ENCODE measurements around the gene DBN1.

GRCh38 chr5:177426566-177427210 is 46.7 kb downstream of the DBN1 start, which contains the start of gene GRK6:
- no peak for TF ChIP-seq CTCF (IDR thresholded peaks at IDR 0.05; ENCODE audit: low read depth, low read length)
- no peak for TF ChIP-seq EZH2phosphoT487 (IDR thresholded peaks at IDR 0.05; ENCODE audit: low read depth)
